Measurements from ENCODE around the gene WFDC1. TPM values are rescaled to one million over a fixed set of nuclear protein-coding genes. Genes with fewer than 3 reads are reported as not detected.

Gene WFDC1
- total RNA-seq, 1 donor from 2014 or later, result not detected

GRCh38 chr16:84360748-84361147 lies 66.1 kb downstream of the WFDC1 start:
- DNase-seq (ENCODE audit: low spot score), result no peak
- peaks cover 6% of the 10 kb centered on the region for H3K27me3 Mint-ChIP-seq (ENCODE audit: unreplicated experiment)
- H3K4me3 Mint-ChIP-seq (ENCODE audit: unreplicated experiment), result no peak overlapping the region
- no peak for TF ChIP-seq CTCF (IDR thresholded peaks at IDR 0.05; ENCODE audit: unreplicated experiment)
- peaks cover 28% of the 10 kb centered on the region for H3K4me1 Mint-ChIP-seq (ENCODE audit: unreplicated experiment)
- H3K36me3 Mint-ChIP-seq (ENCODE audit: low read depth, unreplicated experiment), result no peaks in the 10 kb centered on the region
- H3K27ac Mint-ChIP-seq (ENCODE audit: unreplicated experiment), result no peak overlapping the region
- H3K9me3 Mint-ChIP-seq (ENCODE audit: unreplicated experiment), result no peaks in the 10 kb centered on the region

GRCh38 chr16:84361546-84361945 lies 66.9 kb downstream of the WFDC1 start:
- H3K9me3 Mint-ChIP-seq (ENCODE audit: unreplicated experiment), result no peaks in the 10 kb centered on the region
- peaks cover 28% of the 10 kb centered on the region for H3K4me1 Mint-ChIP-seq (ENCODE audit: unreplicated experiment)
- H3K27ac Mint-ChIP-seq (ENCODE audit: unreplicated experiment), result no peak overlapping the region
- H3K27me3 Mint-ChIP-seq (ENCODE audit: unreplicated experiment), result peaks cover 6% of the 10 kb centered on the region
- no peak overlapping the region for H3K4me3 Mint-ChIP-seq (ENCODE audit: unreplicated experiment)
- TF ChIP-seq CTCF (IDR thresholded peaks at IDR 0.05; ENCODE audit: unreplicated experiment), result no peak
- H3K36me3 Mint-ChIP-seq (ENCODE audit: low read depth, unreplicated experiment), result no peaks in the 10 kb centered on the region
- DNase-seq (ENCODE audit: low spot score), result no peak

- Mint-ChIP-seq H3K9me3 (ENCODE audit: unreplicated experiment) (no peaks in the 10 kb centered on the region), H3K4me3 (ENCODE audit: unreplicated experiment) (no peak overlapping the region), H3K36me3 (ENCODE audit: low read depth, unreplicated experiment) (no peaks in the 10 kb centered on the region), H3K27ac (ENCODE audit: unreplicated experiment) (no peak overlapping the region), H3K4me1 (ENCODE audit: unreplicated experiment) (peaks cover 28% of the 10 kb centered on the region), H3K27me3 (ENCODE audit: unreplicated experiment) (peaks cover 12% of the 10 kb centered on the region)
- DNase-seq (ENCODE audit: low spot score), result no peak
- TF ChIP-seq CTCF (IDR thresholded peaks at IDR 0.05; ENCODE audit: unreplicated experiment), result no peak
Observed at GRCh38 chr16:84362471-84362941, 67.8 kb downstream of the WFDC1 start.

- Mint-ChIP-seq H3K9me3 (ENCODE audit: unreplicated experiment) (no peaks in the 10 kb centered on the region), H3K36me3 (ENCODE audit: low read depth, unreplicated experiment) (no peaks in the 10 kb centered on the region), H3K4me3 (ENCODE audit: unreplicated experiment) (no peak overlapping the region), H3K4me1 (ENCODE audit: unreplicated experiment) (peaks cover 19% of the 10 kb centered on the region), H3K27me3 (ENCODE audit: unreplicated experiment) (peaks cover 15% of the 10 kb centered on the region), H3K27ac (ENCODE audit: unreplicated experiment) (no peak overlapping the region)
- no peak for DNase-seq (ENCODE audit: low spot score)
- no peak for TF ChIP-seq CTCF (IDR thresholded peaks at IDR 0.05; ENCODE audit: unreplicated experiment)
Observed at GRCh38 chr16:84366208-84366607, 71.5 kb downstream of the WFDC1 start.

GRCh38 chr16:84367297-84367680 lies 72.6 kb downstream of the WFDC1 start:
- no peak for DNase-seq (ENCODE audit: low spot score)
- Mint-ChIP-seq H3K27me3 (ENCODE audit: unreplicated experiment) (peaks cover 15% of the 10 kb centered on the region), H3K27ac (ENCODE audit: unreplicated experiment) (no peak overlapping the region), H3K4me3 (ENCODE audit: unreplicated experiment) (no peak overlapping the region), H3K4me1 (ENCODE audit: unreplicated experiment) (peaks cover 18% of the 10 kb centered on the region), H3K9me3 (ENCODE audit: unreplicated experiment) (no peaks in the 10 kb centered on the region), H3K36me3 (ENCODE audit: low read depth, unreplicated experiment) (no peaks in the 10 kb centered on the region)
- no peak for TF ChIP-seq CTCF (IDR thresholded peaks at IDR 0.05; ENCODE audit: unreplicated experiment)

All from endothelial cell (in vitro differentiated cells).